SK-N-SH (cell line): ENCODE data around the gene ARHGEF1. TPM values are rescaled to one million over a fixed set of nuclear protein-coding genes. Genes with fewer than 3 reads are reported as not detected.

Experiments
- CTCF ChIA-PET: fragments of 300-600, 350-600 bp; formaldehyde crosslinking; extraction: SDS; loops from one replicate; lab custom pipeline; 2021; lab: Yijun Ruan, JAX
- POLR2A ChIA-PET: fragments of 350-600 bp; sonication (Branson Sonifier 250); formaldehyde crosslinking; extraction: SDS; loops from one replicate; lab custom pipeline; 2020; ENCODE audit warnings: antibody characterized with exemption, inconsistent platforms; lab: Yijun Ruan, JAX
- DNase-seq: peaks from one replicate; pipeline ENCODE4 v3.0.0; 2012
- H2AFZ ChIP-seq: fragments of 200-600 bp; sonication (generic); 2 replicates; pipeline ENCODE4 v1.8.1; 2016; ENCODE audit warnings: antibody characterized with exemption, mild to moderate bottlenecking, low read depth
- H3F3A ChIP-seq: fragments of 200-600 bp; sonication (generic); replicated peaks from 2 replicates; pipeline ENCODE3; 2016; ENCODE audit warnings: antibody characterized with exemption, mild to moderate bottlenecking; ENCODE audit not compliant: insufficient read depth
- H3K27ac ChIP-seq, 2 experiments: fragments of 200-500 bp in 1 of 2; fragments of 200-600 bp in 1 of 2; sonication (Bioruptor generic) in 1 of 2; sonication (generic), shearing (Covaris generic) in 1 of 2; 2 replicates each; pipeline versions ENCODE4 v1.5.1 to v1.6.1; 2014 to 2016; ENCODE audit warnings: low read depth in 2 of 2, inconsistent platforms in 1 of 2, low read length in 1 of 2, mild to moderate bottlenecking in 1 of 2, mixed read lengths in 1 of 2
- H3K27me3 ChIP-seq: fragments of 200-600 bp; sonication (generic), shearing (Covaris generic); 2 replicates; pipeline ENCODE4 v1.6.1; 2016; ENCODE audit warnings: mixed run types; ENCODE audit not compliant: insufficient read depth
- H3K36me3 ChIP-seq, 2 experiments: fragments of 200-500 bp in 1 of 2; fragments of 200-600 bp in 1 of 2; sonication (Bioruptor generic) in 1 of 2; sonication (generic) in 1 of 2; replicated peaks in 1 of 2; 2 replicates each; pipeline versions ENCODE3 to v1.5.1; 2014 to 2016; ENCODE audit warnings: low read length in 1 of 2, mild to moderate bottlenecking in 1 of 2; ENCODE audit not compliant: insufficient read depth in 2 of 2, control insufficient read depth in 1 of 2
- H3K4me1 ChIP-seq, 2 experiments: fragments of 200-500 bp in 1 of 2; fragments of 200-600 bp in 1 of 2; sonication (Bioruptor generic) in 1 of 2; sonication (generic), shearing (Covaris generic) in 1 of 2; 2 replicates each; pipeline versions ENCODE4 v1.5.1 to v1.6.1; 2014 to 2016; ENCODE audit warnings: low read depth in 1 of 2, low read length in 1 of 2, mixed run types in 1 of 2; ENCODE audit not compliant: insufficient read depth in 2 of 2, control insufficient read depth in 1 of 2
- H3K4me2 ChIP-seq: fragments of 200-600 bp; sonication (generic), shearing (Covaris generic); 2 replicates; pipeline ENCODE4 v1.6.1; 2017; ENCODE audit warnings: mixed run types
- H3K4me3 ChIP-seq, 2 experiments: fragments of 200-500 bp in 1 of 2; fragments of 200-600 bp in 1 of 2; sonication (Bioruptor generic) in 1 of 2; sonication (generic), shearing (Covaris generic) in 1 of 2; 2 replicates each; pipeline versions ENCODE4 v1.5.1 to v1.8.1; 2014 to 2016; ENCODE audit warnings: low read depth in 2 of 2, inconsistent platforms in 1 of 2, low read length in 1 of 2, mild to moderate bottlenecking in 1 of 2, mixed read lengths in 1 of 2, moderate library complexity in 1 of 2
- H3K79me2 ChIP-seq: fragments of 200-600 bp; sonication (generic); 2 replicates; pipeline ENCODE4 v1.8.1; 2017; ENCODE audit warnings: mild to moderate bottlenecking; ENCODE audit not compliant: insufficient read depth
- H3K9ac ChIP-seq: fragments of 200-600 bp; sonication (generic); 2 replicates; pipeline ENCODE4 v1.6.1; 2017; ENCODE audit warnings: mixed run types
- H3K9me2 ChIP-seq: fragments of 200-600 bp; sonication (generic); 2 replicates; pipeline ENCODE4 v1.6.1; 2017; ENCODE audit warnings: mixed run types
- H3K9me3 ChIP-seq: fragments of 200-600 bp; sonication (generic); 2 replicates; pipeline ENCODE4 v1.6.1; 2017; ENCODE audit warnings: mixed run types, mild to moderate bottlenecking, moderate library complexity
- H4K20me1 ChIP-seq: fragments of 200-600 bp; sonication (generic); 2 replicates; pipeline ENCODE4 v1.6.1; 2017; ENCODE audit warnings: mild to moderate bottlenecking, mixed run types; ENCODE audit not compliant: insufficient read depth
- CTCF ChIP-seq: fragments of 200-600 bp; sonication (generic); IDR thresholded peaks from 2 replicates; pipeline ENCODE4 v1.6.1; 2017; ENCODE audit warnings: antibody characterized with exemption, mild to moderate bottlenecking, moderate library complexity
- EP300 ChIP-seq, 2 experiments: IDR thresholded peaks; 2 replicates each; pipeline versions ENCODE4 v1.4.0 to v1.6.1; 2012; ENCODE audit warnings: borderline replicate concordance in 1 of 2, low read depth in 1 of 2, low read length in 1 of 2
- FOXJ3 ChIP-seq: sonication (generic); formaldehyde crosslinking; IDR thresholded peaks from 2 replicates; pipeline ENCODE4 v1.5.1; 2020; ENCODE audit warnings: mild to moderate bottlenecking, missing genetic modification reagents
- FOXM1 ChIP-seq: IDR thresholded peaks from 2 replicates; pipeline ENCODE4 v1.4.0; 2012; ENCODE audit warnings: low read depth, mild to moderate bottlenecking
- GABPA ChIP-seq: IDR thresholded peaks from 2 replicates; pipeline ENCODE4 v1.4.0; 2012; ENCODE audit warnings: low read depth, mild to moderate bottlenecking
- IRF3 ChIP-seq: fragments of 150-350 bp; IDR thresholded peaks from 2 replicates; pipeline ENCODE4 v1.6.1; 2016; ENCODE audit warnings: mild to moderate bottlenecking, low read depth, low read length
- JUND ChIP-seq: IDR thresholded peaks from 2 replicates; pipeline ENCODE4 v1.4.0; 2012
- RCOR1 ChIP-seq: fragments of 150-350 bp; IDR thresholded peaks from 2 replicates; pipeline ENCODE4 v1.6.1; 2017; ENCODE audit warnings: antibody characterized with exemption, low read length
- REST ChIP-seq: IDR thresholded peaks from 2 replicates; pipeline ENCODE4 v1.6.1; 2012; ENCODE audit warnings: mild to moderate bottlenecking, low read depth, low read length, moderate library complexity
- RXRA ChIP-seq: IDR thresholded peaks from 2 replicates; pipeline ENCODE4 v1.4.0; 2012; ENCODE audit warnings: low read depth, mild to moderate bottlenecking, borderline replicate concordance
- SIN3A ChIP-seq: IDR thresholded peaks from 2 replicates; pipeline ENCODE4 v1.6.1; 2012; ENCODE audit warnings: low read depth, mild to moderate bottlenecking, low read length, moderate library complexity, borderline replicate concordance
- USF1 ChIP-seq: IDR thresholded peaks from 2 replicates; pipeline ENCODE4 v1.4.0; 2012; ENCODE audit warnings: low read depth, borderline replicate concordance
- YY1 ChIP-seq: IDR thresholded peaks from 2 replicates; pipeline ENCODE4 v1.4.0; 2012; ENCODE audit warnings: low read depth, mild to moderate bottlenecking
- WGBS: methylation state at CpG from one replicate; pipeline ENCODE4 v1.1.6; 2017; ENCODE audit warnings: low lambda C conversion rate; 5-methylcytosine and 5-hydroxymethylcytosine counted together
- polyA plus RNA-seq, 3 experiments: library from polyadenylated mRNA; depleted of rRNA; stranded (reverse); fragments of >200 nt; gene quantifications; 2 replicates each; pipeline ENCODE4 v1.2.3, GENCODE V29; 2012

ARHGEF1 gene
- polyA plus RNA-seq, 1 of the 3 experiments (the other 2 are of a cell fraction), result 102 TPM

GRCh38 chr19:41936416-41936850 lies 53.4 kb downstream of the ARHGEF1 start (continued):
- TF ChIP-seq CTCF (no peak), FOXM1 (no peak), YY1 (no peak), RXRA (no peak), EP300 (IDR thresholded peaks at IDR 0.05; ENCODE audit: borderline replicate concordance in 1 of 2, low read depth in 1 of 2, low read length in 1 of 2) (no peak), FOXJ3 (CRISPR knock-in tag) (no peak), SIN3A (no peak), USF1 (no peak)
- TF ChIP-seq, all 33 proteins: peak for 0

GRCh38 chr19:41936961-41937360 lies 54.0 kb downstream of the ARHGEF1 start:
- POLR2A ChIA-PET, result no interaction called here
- H3K4me3 ChIP-seq, result no peak overlapping the region
- no peaks in the 10 kb centered on the region for H3K9me2 ChIP-seq
- TF ChIP-seq IRF3 (no peak), JUND (no peak), GABPA (no peak), RCOR1 (no peak), CTCF (no peak), REST (no peak), RXRA (no peak)
- TF ChIP-seq, all 33 proteins: peak for 0
- no peak overlapping the region for H3K9ac ChIP-seq
- WGBS, result 85% methylated on average over 12 of the region's 15 CpGs
- CTCF ChIA-PET, result interaction anchor here (0.6 to 1.9 kb wide), 9 partner anchors 12 to 112 kb away, joined by 3 to 15 read pairs (median 4); no protein-coding TSS in a partner anchor
- no peak overlapping the region for H3K27ac ChIP-seq
- no peak overlapping the region for H3K4me2 ChIP-seq
- H3K27me3 ChIP-seq, result peaks cover 7% of the 10 kb centered on the region
- no peaks in the 10 kb centered on the region for H3K36me3 ChIP-seq
- peaks cover 0 to 11% of the 10 kb centered on the region in 2 experiments; a peak in 2 of 4 replicates for H3K4me1 ChIP-seq
- H2AFZ ChIP-seq, result no peak overlapping the region
- H3K79me2 ChIP-seq, result no peaks in the 10 kb centered on the region
- H3K9me3 ChIP-seq, result no peaks in the 10 kb centered on the region
- no peak for DNase-seq
- no peaks in the 10 kb centered on the region for H3F3A ChIP-seq
- H4K20me1 ChIP-seq, result 0 out of 2 replicates have a peak, but pooled peaks cover 3% of the 10 kb centered on the region
